GM19328 (cell line): ENCODE measurements around the gene MXRA7.
"Not testable (repeated sequence)": the region's sequence is repeated elsewhere in the genome, so short reads cannot be mapped to it uniquely, and the experiment has no call there.

Source experiments
- ATAC-seq: cut with Tn5 transposase; IDR thresholded peaks from one replicate; pipeline ENCODE4 v1.9.1; 2021; ENCODE audit warnings: mild to moderate bottlenecking, moderate library complexity; ENCODE audit not compliant: unreplicated experiment

MXRA7 gene

DNA sequence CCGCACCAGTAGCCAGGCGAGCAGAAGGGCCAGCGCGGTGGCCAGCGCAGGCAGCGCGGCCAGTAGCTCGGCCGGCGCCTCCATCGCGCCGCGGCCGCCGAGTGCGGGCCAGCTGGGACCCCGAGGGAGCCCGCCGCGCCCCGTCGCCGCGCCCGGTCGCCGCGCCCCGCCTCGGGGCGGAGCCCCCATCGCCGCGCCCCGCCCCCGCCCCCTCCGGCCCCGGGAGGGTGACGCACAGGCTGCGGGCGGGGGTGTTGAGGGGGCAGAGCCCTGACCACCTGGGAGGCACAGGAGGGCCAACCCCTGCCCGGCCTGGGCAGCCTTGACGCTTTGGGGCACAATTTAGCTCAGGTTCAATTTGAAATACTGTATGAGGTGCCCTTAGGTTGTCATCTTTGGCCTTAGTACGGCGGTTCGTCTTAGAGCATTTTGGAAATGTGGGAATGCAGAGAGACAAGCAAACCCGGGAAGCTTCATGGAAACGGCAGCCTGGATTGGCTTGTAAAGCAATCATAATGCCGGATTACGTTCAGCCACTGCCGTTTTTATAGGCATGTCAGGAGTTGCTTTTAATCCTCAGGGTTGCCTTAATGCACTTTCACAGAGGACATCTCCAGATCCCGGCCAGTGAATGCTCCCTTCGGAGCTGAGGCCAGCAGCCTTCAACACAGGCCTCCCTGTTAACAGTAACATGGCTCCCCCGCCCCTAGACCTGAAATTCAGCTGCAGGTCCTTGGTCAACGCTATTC, at the start of gene MXRA7:
MXRA7 (minus strand) TSS at position 103 of the 749 bp plus-strand sequence; CDS start at position 84, 19 bp downstream.
- ATAC-seq, result no peak

DNA sequence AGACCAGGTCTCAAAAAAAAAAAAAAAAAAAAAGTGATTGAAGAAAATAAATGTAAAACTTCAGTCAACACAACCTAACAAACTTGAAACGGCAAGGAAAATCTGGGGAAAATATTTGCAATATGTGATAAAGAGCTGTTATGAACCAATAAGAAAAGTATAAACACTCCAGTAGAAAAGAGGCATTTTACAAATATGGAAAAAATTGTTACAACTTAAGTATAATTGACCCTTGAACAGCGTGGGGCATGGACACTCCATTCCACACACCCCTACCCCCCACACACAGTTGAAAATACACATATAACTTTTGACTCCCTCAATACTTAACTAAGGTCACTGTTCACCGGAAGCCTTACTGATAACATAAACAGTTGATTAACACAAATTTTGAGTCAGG, 47.8 kb upstream of the MXRA7 start:
- ATAC-seq, result no peak

DNA sequence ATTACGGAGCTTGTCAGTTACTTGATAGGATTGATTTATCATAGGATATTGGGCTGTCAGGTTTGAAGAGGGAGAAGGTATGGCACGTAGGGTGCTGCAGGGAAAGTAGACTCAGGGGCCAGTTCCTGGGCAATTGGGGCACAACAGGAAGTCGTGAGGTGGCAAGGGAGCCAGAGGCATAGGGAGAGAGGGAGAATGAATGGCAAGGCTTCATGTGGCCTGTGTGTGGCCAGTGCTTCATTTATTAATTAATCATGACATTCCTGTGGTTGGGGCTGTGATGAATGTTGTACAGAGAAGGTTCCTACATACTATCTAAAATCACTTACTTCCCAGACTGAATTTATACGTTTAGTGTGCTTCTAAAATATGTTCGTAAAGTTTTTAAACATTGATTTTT, 46.5 kb upstream of the MXRA7 start:
- no peak for ATAC-seq

DNA sequence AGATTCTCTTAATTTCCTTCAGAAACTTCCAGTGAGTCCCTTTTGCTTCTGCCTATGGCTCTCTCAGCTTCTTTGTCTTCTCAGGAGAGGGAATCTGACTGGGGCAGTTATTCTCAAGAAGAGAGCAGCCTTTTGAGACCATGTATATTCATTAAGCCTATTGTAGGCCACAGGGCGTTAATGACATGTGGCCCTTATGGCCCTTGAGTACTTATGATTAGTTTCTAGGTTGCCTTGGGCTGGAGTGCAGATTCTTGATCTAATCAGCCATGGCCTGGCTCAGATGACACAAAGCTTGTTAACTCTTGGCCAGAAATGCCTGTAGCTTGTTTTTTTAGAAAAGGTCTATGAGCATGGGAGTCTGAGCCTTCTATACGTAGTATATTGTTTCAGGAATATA, 44.5 kb upstream of the MXRA7 start:
- ATAC-seq, result no peak

DNA sequence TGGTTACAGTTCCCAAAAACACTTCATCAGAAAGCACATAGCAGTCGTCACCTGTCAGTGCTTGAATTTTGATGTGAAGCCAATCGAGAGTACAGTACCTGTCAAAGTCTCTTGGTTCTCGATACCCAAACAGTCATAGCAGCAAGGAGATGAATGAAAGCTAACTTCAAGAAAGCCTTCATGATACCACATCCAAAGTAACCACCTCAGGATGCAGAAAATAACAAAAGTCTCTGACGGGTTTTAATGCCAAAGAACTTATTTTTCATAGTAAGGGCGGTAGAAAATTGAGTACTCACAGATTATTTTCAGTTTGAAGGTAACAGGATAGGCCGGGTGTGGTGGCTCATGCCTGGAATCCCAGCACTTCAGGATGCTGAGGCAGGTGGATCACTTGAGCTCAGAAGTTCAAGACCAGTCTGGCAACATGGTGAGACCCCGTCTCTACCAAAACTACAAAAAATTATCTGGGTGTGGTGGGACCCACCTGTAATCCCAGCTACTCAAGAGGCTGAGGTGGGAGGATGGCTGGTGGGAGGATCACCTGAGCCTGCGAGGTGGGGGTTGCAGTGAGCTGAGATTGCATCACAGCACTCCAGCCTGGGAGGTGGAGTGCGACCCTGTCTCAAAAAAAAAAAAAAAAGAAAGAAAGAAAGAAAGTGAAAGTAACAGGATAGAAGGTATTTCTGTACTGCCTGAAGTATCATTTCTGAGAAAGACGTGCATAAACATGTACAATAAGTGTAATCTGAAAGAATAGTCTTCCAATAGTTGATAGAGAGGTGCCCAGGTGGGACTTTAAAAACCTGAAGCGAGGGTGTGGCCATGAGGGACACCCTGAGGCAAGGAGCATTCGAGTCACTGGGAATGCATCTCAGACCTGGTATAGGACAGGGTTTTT, 42.5 kb upstream of the MXRA7 start:
- ATAC-seq, result no peak

GRCh38 chr17:76752006-76752405, 41.2 kb upstream of the MXRA7 start:
- ATAC-seq, result no peak

DNA sequence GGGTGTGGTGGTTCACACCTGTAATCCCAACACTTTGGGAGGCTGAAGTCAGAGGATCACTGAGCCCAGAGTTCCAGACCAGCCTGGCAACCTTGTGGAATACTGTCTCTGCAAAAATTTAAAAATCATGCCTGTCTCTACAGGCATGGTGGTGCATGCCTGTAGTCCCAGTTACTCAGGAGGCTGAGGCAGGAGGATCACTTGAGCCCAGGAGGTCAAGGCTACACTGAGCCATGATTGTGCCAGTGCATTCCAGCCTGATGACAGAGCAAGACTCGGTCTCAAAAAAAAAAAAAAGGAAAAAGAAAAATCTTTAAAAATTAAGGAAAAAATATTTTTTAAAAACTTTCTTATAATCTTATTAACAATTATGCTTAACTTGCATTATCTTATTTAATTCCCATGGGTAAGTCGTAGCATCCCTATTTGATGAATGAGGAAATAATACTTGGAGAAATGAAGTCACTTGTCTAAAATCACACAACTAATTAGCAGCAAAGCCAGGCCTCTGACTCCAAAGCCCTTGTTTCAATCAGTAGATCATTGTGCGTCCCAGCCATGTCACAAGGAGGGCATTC, 40.7 kb upstream of the MXRA7 start:
- no peak for ATAC-seq

DNA sequence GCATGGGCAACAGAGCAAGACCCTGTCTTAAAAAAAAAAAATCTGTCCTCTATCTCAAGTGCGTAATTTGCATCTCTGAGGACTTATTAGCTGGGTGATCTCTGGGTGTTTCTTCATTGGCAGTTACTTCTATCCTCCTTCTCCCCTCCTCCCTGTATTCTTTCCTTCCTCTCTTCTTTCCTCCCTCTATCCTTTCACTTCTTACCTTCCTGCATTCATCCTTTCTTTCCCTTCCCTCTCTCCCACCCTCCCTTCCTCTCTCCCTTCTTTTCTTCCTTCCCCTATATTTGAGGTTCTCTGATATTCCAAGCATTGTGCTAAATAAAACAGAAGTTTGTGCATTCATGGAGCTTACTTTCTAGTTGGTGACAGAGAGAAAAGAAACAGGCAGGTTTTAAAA, 37.9 kb upstream of the MXRA7 start:
- no peak for ATAC-seq

GRCh38 chr17:76747716-76748363, 37.1 kb upstream of the MXRA7 start:
- ATAC-seq, result no peak

DNA sequence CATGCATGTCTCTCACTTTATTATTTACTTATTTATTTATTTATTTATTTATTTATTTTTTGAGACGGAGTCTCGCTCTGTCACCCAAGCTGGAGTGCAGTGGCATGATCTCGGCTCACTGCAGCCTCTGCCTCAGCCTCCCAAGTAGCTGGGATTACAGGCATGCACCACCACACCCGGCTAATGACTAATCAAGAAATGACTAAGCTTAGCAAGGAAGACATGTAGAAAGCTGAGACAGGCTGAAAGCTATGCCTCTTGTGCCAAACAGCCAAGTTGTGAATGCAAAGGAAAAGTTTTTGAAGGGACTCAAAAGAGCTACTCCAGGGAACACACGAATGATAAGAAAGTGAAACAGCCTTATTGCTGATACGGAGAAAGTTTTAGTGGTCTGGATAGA, 35.0 kb upstream of the MXRA7 start:
- ATAC-seq, result not testable (repeated sequence)

GRCh38 chr17:76744747-76745146, 34.0 kb upstream of the MXRA7 start:
- ATAC-seq, result no peak

DNA sequence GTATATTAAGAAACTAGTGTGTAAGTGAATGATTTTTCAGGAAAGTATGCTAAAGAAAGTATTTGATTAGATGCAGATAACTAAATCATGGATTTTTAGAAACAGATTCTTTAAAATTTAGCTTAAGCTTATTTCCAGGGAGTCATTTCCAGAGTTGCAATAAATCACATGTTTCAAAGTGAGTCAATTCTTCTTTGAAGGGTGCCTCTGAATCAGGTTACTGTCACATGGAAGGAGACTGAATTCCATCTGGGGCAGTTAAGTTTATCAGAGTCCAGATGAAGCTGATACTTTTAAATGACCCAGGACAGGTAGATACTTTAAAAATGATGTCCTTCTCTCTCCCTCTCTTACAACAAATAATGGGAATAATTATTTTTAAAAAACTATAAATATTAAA, 32.2 kb upstream of the MXRA7 start:
- no peak for ATAC-seq

DNA sequence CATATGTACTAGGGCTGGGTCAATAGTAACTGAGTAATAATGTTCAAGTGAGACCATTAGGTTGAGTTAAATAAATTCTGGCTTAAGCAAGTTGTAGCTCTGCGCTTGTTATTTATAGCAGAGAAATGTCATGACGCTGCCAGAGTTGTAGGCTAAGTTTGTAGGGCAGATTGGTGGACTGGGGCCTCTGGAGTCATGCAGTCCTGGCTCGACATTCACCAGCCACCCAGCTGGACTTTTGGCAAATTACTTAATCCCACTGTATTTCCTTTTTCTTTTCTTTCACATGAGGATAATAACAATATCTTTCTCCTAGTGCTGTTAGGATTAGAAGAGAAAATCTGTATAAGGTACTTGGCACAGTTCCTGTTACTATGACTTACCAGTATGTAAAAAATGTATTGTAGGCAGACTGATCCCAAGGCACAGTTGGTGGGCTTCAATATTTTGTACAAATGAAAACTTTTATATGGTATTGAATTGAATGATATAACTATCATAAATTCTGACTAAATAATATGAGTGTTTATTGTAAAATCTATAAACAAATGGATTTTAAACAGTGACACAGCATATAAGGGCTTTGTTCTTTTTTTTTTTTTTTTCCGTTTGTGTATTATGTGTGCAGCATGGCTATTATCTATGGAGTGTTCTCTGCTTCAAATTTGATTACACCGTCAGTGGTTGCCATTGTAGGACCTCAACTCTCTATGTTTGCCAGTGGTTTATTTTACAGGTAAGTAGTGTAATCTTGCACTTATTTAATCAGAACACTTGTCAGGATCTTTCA, 29.8 kb upstream of the MXRA7 start:
- ATAC-seq, result no peak

- ATAC-seq, result not testable (repeated sequence)
Observed at GRCh38 chr17:76739568-76740115, 28.9 kb upstream of the MXRA7 start.

- ATAC-seq, result no peak
Observed at GRCh38 chr17:76738468-76738850, 27.7 kb upstream of the MXRA7 start.

GRCh38 chr17:76737676-76738467, 27.1 kb upstream of the MXRA7 start, which contains the start of gene MFSD11:
TSS of gene MFSD11 (plus strand) at chr17:76738119. CDS start at chr17:76738353, 234 bp downstream.
- ATAC-seq, result peak; percentile 50

- peak; percentile 62 for ATAC-seq
Observed at GRCh38 chr17:76737082-76737675, 26.4 kb upstream of the MXRA7 start, which contains the start of gene SRSF2. TSS of gene SRSF2 (minus strand) at chr17:76737331. CDS start at chr17:76737160, 171 bp downstream.

- no peak for ATAC-seq
Observed at GRCh38 chr17:76736349-76737081, 25.8 kb upstream of the MXRA7 start.
